HCT116 (cell line): Measurements from ENCODE around the gene ZNF473. TPM values are rescaled to one million over a fixed set of nuclear protein-coding genes. Genes with fewer than 3 reads are reported as not detected.

ENCODE experiments used
- ATAC-seq: fragments of 200-7000 bp; cut with Tn5 transposase; 2 replicates; pipeline ENCODE4 v1.9.1; 2020; ENCODE audit warnings: mild to moderate bottlenecking, moderate library complexity
- BruUV-seq: library from RNA; stranded (reverse); fragments of 400-500 nt; replicated peaks from 2 replicates; lab custom pipeline; 2021; lab: Mats Ljungman, UMichigan
- CTCF ChIA-PET: fragments of 300-600 bp; sonication (Branson Sonifier 250); formaldehyde crosslinking; loops from one replicate; lab custom pipeline; 2021; ENCODE audit warnings: antibody characterized with exemption; lab: Charles Lee
- POLR2A ChIA-PET: fragments of 300-600, 350-600 bp; sonication (Branson Sonifier 250); formaldehyde crosslinking; loops from one replicate; lab custom pipeline; 2021; ENCODE audit warnings: antibody characterized with exemption; lab: Charles Lee
- RAD21 ChIA-PET, 2 experiments: fragments of 300-600 bp; sonication (Branson Sonifier 250); formaldehyde crosslinking; loops; one replicate each; lab custom pipeline; 2023; ENCODE audit warnings: low total read pairs in 2 of 2; ENCODE audit not compliant: uncharacterized antibody in 2 of 2, unreplicated experiment in 2 of 2, low non-redundant PET in 1 of 2; lab: Charles Lee
- DNase-seq: peaks from one replicate; pipeline ENCODE4 v3.0.0-alpha.2; 2010; ENCODE audit warnings: low read depth, low spot score
- H2AFZ ChIP-seq: fragments of 200-600 bp; shearing (Covaris generic), sonication (generic); 2 replicates; pipeline ENCODE4 v1.6.1; 2017; ENCODE audit warnings: low read depth, mixed run types, mixed read lengths, antibody characterized with exemption, low read length; ENCODE audit not compliant: poor library complexity, severe bottlenecking
- H3K27ac ChIP-seq: 2 replicates; pipeline ENCODE4 v1.5.1; 2012; ENCODE audit warnings: low read depth, low read length
- H3K27me3 ChIP-seq: fragments of 200-600 bp; sonication (generic); 2 replicates; pipeline ENCODE4 v1.6.1; 2016; ENCODE audit warnings: mixed run types, low read length, mixed read lengths; ENCODE audit not compliant: insufficient read depth
- H3K36me3 ChIP-seq, 2 experiments: fragments of 200-500 bp in 1 of 2; fragments of 200-600 bp in 1 of 2; sonication (Bioruptor generic) in 1 of 2; sonication (generic) in 1 of 2; 2 replicates each; pipeline versions ENCODE4 v1.5.1 to v1.6.1; 2014 to 2016; ENCODE audit warnings: low read length in 2 of 2, inconsistent platforms in 1 of 2, mixed read lengths in 1 of 2, mixed run types in 1 of 2; ENCODE audit not compliant: insufficient read depth in 2 of 2, control insufficient read depth in 1 of 2
- H3K4me1 ChIP-seq, 2 experiments: fragments of 200-600 bp in 1 of 2; sonication (generic) in 1 of 2; 2 replicates each; pipeline versions ENCODE4 v1.5.1 to v1.6.1; 2012 to 2017; ENCODE audit warnings: low read length in 2 of 2, inconsistent platforms in 1 of 2, mild to moderate bottlenecking in 1 of 2, mixed read lengths in 1 of 2, mixed run types in 1 of 2, moderate library complexity in 1 of 2; ENCODE audit not compliant: insufficient read depth in 2 of 2, control insufficient read depth in 1 of 2
- H3K4me2 ChIP-seq: fragments of 200-600 bp; sonication (generic); 2 replicates; pipeline ENCODE4 v1.6.1; 2017; ENCODE audit warnings: mixed run types, low read length, mixed read lengths
- H3K4me3 ChIP-seq, 2 experiments: fragments of 200-600 bp in 1 of 2; sonication (generic) in 1 of 2; replicated peaks in 1 of 2; 2 replicates each; pipeline ENCODE4 v1.5.1; 2011 to 2016; ENCODE audit warnings: low read length in 2 of 2, control low read depth in 1 of 2, low read depth in 1 of 2, mild to moderate bottlenecking in 1 of 2, mixed read lengths in 1 of 2, mixed run types in 1 of 2
- H3K79me2 ChIP-seq: fragments of 200-600 bp; sonication (generic); 2 replicates; pipeline ENCODE4 v1.6.1; 2017; ENCODE audit warnings: mild to moderate bottlenecking, mixed run types, low read length, moderate library complexity, mixed read lengths; ENCODE audit not compliant: insufficient read depth
- H3K9ac ChIP-seq: fragments of 200-600 bp; sonication (generic); 2 replicates; pipeline ENCODE4 v1.6.1; 2016; ENCODE audit warnings: low read length, mixed read lengths
- H3K9me2 ChIP-seq: fragments of 200-600 bp; sonication (generic), shearing (Covaris generic); 2 replicates; pipeline ENCODE4 v1.6.1; 2017; ENCODE audit warnings: mixed run types, mild to moderate bottlenecking, moderate library complexity; ENCODE audit not compliant: insufficient read depth
- H3K9me3 ChIP-seq, 2 experiments: fragments of 200-500 bp in 1 of 2; fragments of 200-600 bp in 1 of 2; sonication (Bioruptor generic) in 1 of 2; sonication (generic) in 1 of 2; 2 replicates each; pipeline ENCODE4 v1.6.1; 2014 to 2017; ENCODE audit warnings: low read length in 2 of 2, mixed read lengths in 2 of 2, inconsistent platforms in 1 of 2, low read depth in 1 of 2, mild to moderate bottlenecking in 1 of 2, mixed run types in 1 of 2, moderate library complexity in 1 of 2; ENCODE audit not compliant: control insufficient read depth in 1 of 2, insufficient read depth in 1 of 2
- H4K20me1 ChIP-seq: fragments of 200-600 bp; sonication (generic), shearing (Covaris generic); 2 replicates; pipeline ENCODE4 v1.6.1; 2017; ENCODE audit warnings: mixed run types, mild to moderate bottlenecking, moderate library complexity; ENCODE audit not compliant: insufficient read depth
- ATF3 ChIP-seq: IDR thresholded peaks from 2 replicates; pipeline ENCODE4 v1.6.1; 2012
- CBX3 ChIP-seq: IDR thresholded peaks from 2 replicates; pipeline ENCODE4 v1.6.1; 2012; ENCODE audit warnings: low read depth
- CEBPB ChIP-seq: IDR thresholded peaks from 2 replicates; pipeline ENCODE4 v1.6.1; 2012; ENCODE audit warnings: low read depth
- CTCF ChIP-seq, 3 experiments: fragments of 200-600 bp in 1 of 3; sonication (generic) in 1 of 3; IDR thresholded peaks in 2 of 3; conservative IDR thresholded peaks in 1 of 3; 2 replicates each; pipeline ENCODE4 v1.5.1; 2012 to 2017; ENCODE audit warnings: low read depth in 2 of 3, low read length in 2 of 3, antibody characterized with exemption in 1 of 3, borderline replicate concordance in 1 of 3, control low read depth in 1 of 3, mild to moderate bottlenecking in 1 of 3, mixed read lengths in 1 of 3, mixed run types in 1 of 3, moderate library complexity in 1 of 3; ENCODE audit not compliant: insufficient read depth in 1 of 3
- EGR1 ChIP-seq: IDR thresholded peaks from 2 replicates; pipeline ENCODE4 v1.6.1; 2012; ENCODE audit warnings: low read depth
- ELF1 ChIP-seq: IDR thresholded peaks from 2 replicates; pipeline ENCODE4 v1.6.1; 2012; ENCODE audit warnings: low read depth, borderline replicate concordance
- EZH2 ChIP-seq: fragments of 200-600 bp; sonication (generic); IDR thresholded peaks from 2 replicates; pipeline ENCODE4 v1.6.1; 2017; ENCODE audit warnings: antibody characterized with exemption, mixed run types
- EZH2phosphoT487 ChIP-seq: fragments of 200-600 bp; IDR thresholded peaks from 2 replicates; pipeline ENCODE4 v1.6.1; 2018; ENCODE audit warnings: antibody characterized with exemption, borderline replicate concordance
- FOSL1 ChIP-seq: IDR thresholded peaks from 2 replicates; pipeline ENCODE4 v1.6.1; 2012; ENCODE audit warnings: low read depth
- JUND ChIP-seq: IDR thresholded peaks from 2 replicates; pipeline ENCODE4 v1.6.1; 2012
- POLR2A ChIP-seq: IDR thresholded peaks from 2 replicates; pipeline ENCODE4 v1.7.0; 2011; ENCODE audit warnings: borderline replicate concordance; ENCODE audit not compliant: insufficient read depth, insufficient read length; ENCODE audit errors: extremely low read depth
- POLR2AphosphoS5 ChIP-seq: IDR thresholded peaks from 2 replicates; pipeline ENCODE4 v1.6.1; 2011; ENCODE audit warnings: mild to moderate bottlenecking, low read depth, low read length, moderate library complexity
- RAD21 ChIP-seq: IDR thresholded peaks from 2 replicates; pipeline ENCODE4 v1.6.1; 2012; ENCODE audit warnings: low read depth, mild to moderate bottlenecking
- REST ChIP-seq: IDR thresholded peaks from 2 replicates; pipeline ENCODE4 v1.6.1; 2012; ENCODE audit warnings: low read depth
- SIN3A ChIP-seq: IDR thresholded peaks from 2 replicates; pipeline ENCODE4 v1.6.1; 2012; ENCODE audit warnings: low read depth
- SP1 ChIP-seq: IDR thresholded peaks from 2 replicates; pipeline ENCODE4 v1.6.1; 2012; ENCODE audit warnings: low read depth
- SRF ChIP-seq: IDR thresholded peaks from 2 replicates; pipeline ENCODE4 v1.6.1; 2012; ENCODE audit warnings: low read depth
- YY1 ChIP-seq: IDR thresholded peaks from 2 replicates; pipeline ENCODE4 v1.6.1; 2011; ENCODE audit warnings: low read length, low read depth, moderate library complexity, mild to moderate bottlenecking; ENCODE audit not compliant: insufficient replicate concordance; ENCODE audit errors: extremely low read depth
- ZBTB33 ChIP-seq: IDR thresholded peaks from 2 replicates; pipeline ENCODE4 v1.6.1; 2011; ENCODE audit warnings: mild to moderate bottlenecking, low read length, moderate library complexity; ENCODE audit not compliant: insufficient replicate concordance; ENCODE audit errors: extremely low read depth
- ZFX ChIP-seq: fragments of 450-650 bp; IDR thresholded peaks from 2 replicates; pipeline ENCODE4 v1.6.1; 2017
- intact Hi-C: fragments of 100-400 bp; cut with micrococcal nuclease; formaldehyde crosslinking; loops from 2 replicates; pipeline ENCODE4 v1.10.0; 2022
- total RNA-seq: library from RNA; stranded (reverse); gene quantifications from one replicate; pipeline ENCODE4 v1.2.1, GENCODE V29; 2021; ENCODE audit not compliant: unreplicated experiment

The ZNF473 gene
- total RNA-seq, 1 experiment from 2014 or later, result 19.8 TPM

GRCh38 chr19:49987159-49987698 lies 38.6 kb upstream of the ZNF473 start (continued):
- TF ChIP-seq SIN3A, result peak; percentile 100
- TF ChIP-seq EZH2phosphoT487, result no peak
- TF ChIP-seq RAD21, result peak; percentile 21; the same call in 1 of the 2 replicates

- H3K27me3 ChIP-seq, result no peaks in the 10 kb centered on the region
- no peak overlapping the region for H3K4me2 ChIP-seq
- no peaks in the 10 kb centered on the region for H3K4me1 ChIP-seq
- H3K9me2 ChIP-seq, result no peaks in the 10 kb centered on the region
- no peak overlapping the region for H3K27ac ChIP-seq
- no peak for TF ChIP-seq RAD21
- no peak for TF ChIP-seq ATF3
- TF ChIP-seq SP1, result no peak
- TF ChIP-seq JUND, result no peak
- TF ChIP-seq REST, result no peak; the same call in 1 of the 2 replicates
- no peak for TF ChIP-seq CBX3
- TF ChIP-seq SRF, result no peak
- TF ChIP-seq ZBTB33, result no peak
- TF ChIP-seq YY1, result no peak
- TF ChIP-seq CTCF (IDR thresholded peaks at IDR 0.05 in 2 of 3, conservative IDR thresholded peaks at IDR 0.05 in 1 of 3; ENCODE audit: borderline replicate concordance in 1 of 3, insufficient read depth in 1 of 3, low read depth in 2 of 3, low read length in 2 of 3), result no peak
- no peak for TF ChIP-seq CEBPB
- no peak for TF ChIP-seq SIN3A
- TF ChIP-seq ELF1, result no peak
- no peak for TF ChIP-seq EZH2
- TF ChIP-seq EGR1, result no peak
- TF ChIP-seq ZFX, result no peak
- TF ChIP-seq POLR2A, result no peak
- TF ChIP-seq POLR2AphosphoS5, result no peak
- TF ChIP-seq FOSL1, result no peak
- TF ChIP-seq, all 23 proteins: peak for 0
- no TSS peak for BruUV-seq
- ChIA-PET POLR2A (interaction anchor here (1.0 kb wide), 1 partner anchor 23 kb away, joined by 3 read pairs; no protein-coding TSS in a partner anchor), RAD21 (no interaction called here), CTCF (no interaction called here)
- Histone ChIP-seq H2AFZ (no peak overlapping the region), H3K4me3 (no peak overlapping the region), H3K9me3 (no peaks in the 10 kb centered on the region), H3K9ac (no peak overlapping the region), H3K79me2 (no peaks in the 10 kb centered on the region), H4K20me1 (no peaks in the 10 kb centered on the region), H3K36me3 (peaks cover 5 to 7% of the 10 kb centered on the region in 2 experiments; a peak in 2 of 4 replicates)
- intact Hi-C loops, result no loop called here
- DNase-seq (no peak), ATAC-seq (no peak)
These were observed 37.8 kb upstream of the ZNF473 start for GRCh38 chr19:49988007-49988406.
